Mesodermal cell (in vitro differentiated cells): ENCODE data around the gene KCNE1.
"Not testable (repeated sequence)": the region's sequence is repeated elsewhere in the genome, so short reads cannot be mapped to it uniquely, and the experiment has no call there.

Source experiments
- H3K27ac ChIP-seq: 2 replicates; pipeline ENCODE4 v1.7.0; 2013; ENCODE audit warnings: mild to moderate bottlenecking, low read depth, low read length, moderate library complexity; ENCODE audit not compliant: severe bottlenecking
- H3K36me3 ChIP-seq: 2 replicates; pipeline ENCODE4 v1.7.1; 2013; ENCODE audit warnings: mild to moderate bottlenecking, low read length, moderate library complexity; ENCODE audit not compliant: control insufficient read depth, insufficient read depth
- H3K4me1 ChIP-seq: one replicate; pipeline ENCODE4 v1.7.1; 2013; ENCODE audit warnings: mild to moderate bottlenecking, low read length; ENCODE audit not compliant: insufficient read depth, control insufficient read depth, poor library complexity, severe bottlenecking
- H3K4me3 ChIP-seq: 2 replicates; pipeline ENCODE4 v1.7.0; 2013; ENCODE audit warnings: low read length, control low read depth, mild to moderate bottlenecking; ENCODE audit not compliant: insufficient read depth, poor library complexity, severe bottlenecking; ENCODE audit errors: extremely low read depth
- H3K9me3 ChIP-seq: 2 replicates; pipeline ENCODE4 v1.7.1; 2013; ENCODE audit warnings: mild to moderate bottlenecking, low read length, moderate library complexity; ENCODE audit not compliant: control insufficient read depth
- WGBS, 2 experiments: methylation state at CpG; one replicate each; pipeline ENCODE4 v1.1.5; 2013; ENCODE audit warnings: missing lambda C conversion rate in 2 of 2; ENCODE audit not compliant: insufficient coverage in 2 of 2; 5-methylcytosine and 5-hydroxymethylcytosine counted together

KCNE1 gene

GRCh38 chr21:34427339-34427738, 84.7 kb downstream of the KCNE1 start:
- not testable (repeated sequence) for H3K4me3 ChIP-seq, H3K27ac ChIP-seq, H3K36me3 ChIP-seq, H3K4me1 ChIP-seq, H3K9me3 ChIP-seq
- no CpG with 5 or more reads among the region's 8 CpGs for WGBS, 2 experiments

GRCh38 chr21:34423805-34424204, 88.2 kb downstream of the KCNE1 start, which contains the start of gene SMIM34:
Gene SMIM34, minus strand, starts transcription at chr21:34423951. Its CDS starts 112 bp downstream, at chr21:34423839.
- H3K36me3 ChIP-seq, H3K4me1 ChIP-seq, H3K9me3 ChIP-seq, H3K4me3 ChIP-seq, H3K27ac ChIP-seq: not testable (repeated sequence)
- no CpG with 5 or more reads among the region's 4 CpGs for WGBS, 2 experiments

- H3K9me3 ChIP-seq, H3K4me1 ChIP-seq, H3K4me3 ChIP-seq, H3K27ac ChIP-seq, H3K36me3 ChIP-seq: not testable (repeated sequence)
- no CpG with 5 or more reads among the region's 5 CpGs for WGBS, 2 experiments
Observed at GRCh38 chr21:34417448-34418077, 94.4 kb downstream of the KCNE1 start.

- no CpG with 5 or more reads among the region's 9 CpGs for WGBS, 2 experiments
- H3K9me3 ChIP-seq = not testable (repeated sequence)
Observed at GRCh38 chr21:34407294-34407693, 104.7 kb downstream of the KCNE1 start.

GRCh38 chr21:34406676-34407075, 105.3 kb downstream of the KCNE1 start:
- not testable (repeated sequence) for H3K4me3 ChIP-seq, H3K4me1 ChIP-seq, H3K27ac ChIP-seq, H3K9me3 ChIP-seq, H3K36me3 ChIP-seq
- WGBS, 2 experiments = no CpG with 5 or more reads among the region's 2 CpGs

More at GRCh38 chr21:34407294-34407693, 104.7 kb downstream of the KCNE1 start:
- not testable (repeated sequence) for H3K4me3 ChIP-seq, H3K4me1 ChIP-seq, H3K36me3 ChIP-seq, H3K27ac ChIP-seq

GRCh38 chr21:34406102-34406501, 105.9 kb downstream of the KCNE1 start:
- H3K4me3 ChIP-seq, H3K36me3 ChIP-seq, H3K4me1 ChIP-seq, H3K27ac ChIP-seq, H3K9me3 ChIP-seq: not testable (repeated sequence)
- WGBS, 2 experiments = no CpG with 5 or more reads among the region's 6 CpGs

GRCh38 chr21:34405686-34406085, 106.3 kb downstream of the KCNE1 start:
- not testable (repeated sequence) for H3K36me3 ChIP-seq, H3K4me1 ChIP-seq, H3K4me3 ChIP-seq, H3K9me3 ChIP-seq, H3K27ac ChIP-seq
- WGBS, 2 experiments = no CpG with 5 or more reads among the region's 2 CpGs

- not testable (repeated sequence) for H3K9me3 ChIP-seq, H3K4me3 ChIP-seq, H3K4me1 ChIP-seq, H3K27ac ChIP-seq, H3K36me3 ChIP-seq
- WGBS, 2 experiments = no CpG with 5 or more reads among the region's 5 CpGs
Observed at GRCh38 chr21:34404742-34405141, 107.3 kb downstream of the KCNE1 start.

GRCh38 chr21:34400522-34400921, 111.5 kb downstream of the KCNE1 start:
- WGBS, 2 experiments = no CpG with 5 or more reads among the region's 5 CpGs
- not testable (repeated sequence) for H3K4me3 ChIP-seq, H3K36me3 ChIP-seq, H3K27ac ChIP-seq, H3K9me3 ChIP-seq, H3K4me1 ChIP-seq
